ENCODE measurements around the gene GTF2H2C.
"Not testable (repeated sequence)": the region's sequence is repeated elsewhere in the genome, so short reads cannot be mapped to it uniquely, and the experiment has no call there.

The GTF2H2C gene

DNA sequence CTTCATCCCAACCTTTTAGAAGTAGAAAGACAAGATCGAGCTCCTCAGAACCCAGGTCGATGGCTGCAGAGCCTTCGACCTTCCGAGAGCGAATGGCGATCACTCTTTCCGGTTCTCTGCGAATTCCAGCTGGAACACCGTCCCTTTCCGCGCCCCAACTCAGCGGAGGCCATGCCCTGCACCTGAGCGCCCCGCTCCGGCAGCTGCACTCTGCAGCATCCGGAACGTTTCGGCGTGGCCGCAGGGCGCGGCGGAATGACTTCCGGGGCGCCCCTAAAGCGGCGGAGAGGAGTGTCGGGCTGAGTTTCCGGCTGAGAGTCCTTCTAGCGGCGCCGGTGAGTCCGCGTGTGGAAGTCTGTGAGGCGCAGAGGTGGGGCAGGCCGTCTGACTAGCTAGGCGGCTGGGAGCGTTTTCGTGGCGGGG, at the start of gene GTF2H2C:
GTF2H2C (plus strand) TSS at position 284 of the 423 bp plus-strand sequence. CDS start 4,942 bp downstream, outside the sequence.
- not testable (repeated sequence) for DNase-seq

DNA sequence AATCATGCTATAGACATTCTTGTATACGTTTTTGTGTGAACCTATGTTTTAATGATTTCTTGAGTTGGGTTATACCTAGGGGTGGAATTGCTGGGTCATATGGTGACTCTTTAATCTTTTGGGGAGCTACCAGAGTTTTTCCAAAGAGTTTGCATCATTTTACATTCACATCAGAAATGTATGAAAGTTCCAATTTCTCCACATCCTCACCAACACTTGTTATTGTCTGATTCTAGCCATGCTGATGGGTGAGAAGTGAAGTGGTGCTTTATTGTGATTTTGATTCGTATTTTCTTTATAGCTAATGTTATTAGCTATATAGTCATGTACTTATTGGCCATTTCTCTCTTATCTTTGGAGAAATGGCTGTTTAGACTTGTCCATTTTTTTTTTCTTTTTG, 49.3 kb upstream of the GTF2H2C start:
- no peak for DNase-seq

DNA sequence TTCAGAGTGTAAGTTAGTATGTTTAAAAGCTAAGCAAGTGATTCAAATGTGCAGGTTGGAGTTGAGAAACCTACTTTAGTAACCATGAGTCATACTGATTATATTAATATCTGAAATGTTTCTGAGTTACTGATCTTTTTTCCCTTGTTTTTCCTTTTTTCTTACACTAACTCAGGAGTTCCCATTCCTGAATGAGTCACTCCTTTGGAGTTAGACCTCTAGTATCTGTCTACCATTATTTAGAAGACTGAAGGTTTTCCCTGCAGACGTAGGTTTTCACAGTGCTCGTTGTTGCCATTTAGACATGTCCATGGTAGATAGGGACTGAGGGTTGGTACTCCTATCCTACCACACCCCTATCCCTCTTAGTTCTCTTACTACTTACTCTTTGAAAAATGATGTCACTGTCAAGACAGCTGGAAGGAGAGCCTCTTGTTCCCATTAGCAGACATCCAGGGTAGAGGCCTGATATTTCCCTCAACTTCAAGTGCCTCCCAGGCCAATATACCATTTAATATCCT, 47.2 kb upstream of the GTF2H2C start:
- DNase-seq, result no peak

DNA sequence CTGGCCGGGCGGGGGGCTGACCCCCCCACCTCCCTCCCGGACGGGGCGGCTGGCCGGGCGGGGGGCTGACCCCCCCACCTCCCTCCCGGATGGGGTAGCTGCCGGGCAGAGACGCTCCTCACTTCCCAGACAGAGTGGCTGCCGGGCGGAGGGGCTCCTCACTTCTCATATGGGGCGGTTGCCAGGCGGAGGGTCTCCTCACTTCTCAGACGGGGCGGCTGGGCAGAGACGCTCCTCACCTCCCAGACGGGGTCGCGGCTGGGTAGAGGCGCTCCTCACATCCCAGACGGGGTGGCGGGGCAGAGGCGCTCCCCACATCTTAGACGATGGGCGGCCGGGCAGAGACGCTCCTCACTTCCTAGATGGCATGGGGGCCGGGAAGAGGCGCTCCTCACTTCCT, 44.4 kb upstream of the GTF2H2C start:
- DNase-seq, result not testable (repeated sequence)

DNA sequence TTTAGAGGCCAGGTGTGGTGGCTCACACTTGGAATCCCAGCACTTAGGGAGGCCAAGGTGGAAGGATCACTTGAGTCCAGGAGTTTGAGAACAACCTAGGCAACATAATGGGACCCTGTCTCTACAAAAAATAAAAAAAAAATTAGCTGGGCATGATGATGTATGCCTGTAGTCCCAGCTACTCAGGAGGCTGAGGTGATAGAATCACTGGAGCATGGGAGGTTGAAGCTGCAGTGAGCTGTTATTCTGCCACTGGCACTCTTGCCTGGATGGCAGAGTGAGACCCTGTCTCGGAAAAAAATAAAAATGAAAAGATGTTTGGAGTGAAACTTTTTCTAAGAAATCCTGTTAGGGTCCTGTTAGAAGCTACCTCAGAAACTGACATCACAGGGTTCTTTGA, 43.2 kb upstream of the GTF2H2C start:
- no peak for DNase-seq

DNA sequence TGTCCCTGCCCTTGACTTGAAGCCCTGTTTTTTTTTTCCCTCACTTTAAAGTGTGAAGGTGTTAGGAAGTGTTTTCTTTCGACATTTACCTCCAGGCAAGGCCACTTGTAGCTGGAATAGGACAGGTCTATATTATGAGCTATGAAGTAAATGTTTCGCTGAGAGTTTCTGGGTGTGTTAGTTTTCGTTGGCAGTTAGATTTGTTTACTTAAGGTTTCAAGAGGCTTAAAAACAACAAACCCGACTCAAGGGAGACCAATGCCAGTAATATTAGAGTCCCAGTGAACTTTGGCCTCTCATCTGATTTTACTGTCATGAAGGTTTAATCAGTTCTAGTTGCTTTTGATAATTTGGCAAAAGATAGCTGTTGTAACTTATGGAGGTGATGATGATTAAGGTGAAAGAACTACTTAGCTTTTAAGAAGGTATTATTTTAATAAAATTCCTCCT, 42.2 kb upstream of the GTF2H2C start:
- DNase-seq, result no peak

DNA sequence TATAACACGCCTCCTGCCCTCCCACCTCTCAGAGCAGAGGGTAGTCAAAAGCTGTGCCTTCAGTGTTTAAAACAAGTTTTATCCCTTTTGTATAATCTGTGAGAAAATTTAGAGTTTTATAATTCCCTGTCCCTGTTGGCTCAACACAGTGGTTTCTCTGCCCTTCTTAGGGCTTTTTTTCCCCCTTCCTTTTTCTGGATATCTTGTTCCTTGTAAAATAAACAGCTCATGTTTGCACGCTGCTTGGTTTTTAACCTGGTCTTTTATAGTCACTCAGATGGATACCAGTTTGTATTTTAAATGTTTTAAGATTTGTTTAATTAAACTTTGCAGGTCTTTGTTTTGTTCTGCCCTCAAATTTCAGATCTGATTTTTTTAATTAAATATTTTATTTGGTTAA, 40.7 kb upstream of the GTF2H2C start:
- no peak for DNase-seq

DNA sequence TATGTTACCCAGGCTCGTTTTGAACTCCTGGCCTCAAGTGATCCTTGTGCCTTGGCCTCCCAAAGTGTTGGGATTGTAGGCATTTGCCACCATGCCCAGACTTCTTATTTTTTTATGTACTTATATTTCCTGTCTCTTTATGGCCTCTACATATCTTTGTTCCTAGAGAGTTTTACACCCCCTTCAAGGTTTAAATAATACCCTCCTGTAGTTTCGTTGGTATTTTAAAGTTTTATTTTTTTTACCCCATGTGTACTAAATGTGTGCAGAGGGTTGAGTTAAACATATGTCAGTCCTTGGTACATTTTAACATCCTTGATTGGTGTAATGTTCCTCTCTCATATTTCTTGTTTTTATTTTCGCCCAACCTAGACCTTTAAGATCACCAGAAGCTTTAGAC, 38.0 kb upstream of the GTF2H2C start:
- DNase-seq, result no peak

DNA sequence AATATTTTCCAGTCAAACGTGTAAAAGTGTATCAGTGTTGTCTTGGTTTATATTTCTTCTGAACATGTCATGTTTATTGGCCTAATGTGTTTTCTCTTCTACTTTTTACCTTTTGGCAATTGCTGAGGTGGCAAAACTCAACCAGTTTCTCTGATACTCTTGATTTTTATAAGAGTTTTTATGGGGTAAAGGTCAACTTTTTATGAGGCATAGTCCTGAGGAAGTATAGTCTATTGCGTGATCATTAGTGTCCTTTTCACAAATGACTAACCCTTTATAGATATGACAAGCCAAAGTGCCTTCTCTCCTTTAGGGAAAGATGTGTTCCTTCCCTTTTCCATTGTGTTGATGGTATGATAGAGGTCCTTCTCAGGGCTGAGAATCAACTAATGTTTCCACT, 34.5 kb upstream of the GTF2H2C start:
- no peak for DNase-seq

DNA sequence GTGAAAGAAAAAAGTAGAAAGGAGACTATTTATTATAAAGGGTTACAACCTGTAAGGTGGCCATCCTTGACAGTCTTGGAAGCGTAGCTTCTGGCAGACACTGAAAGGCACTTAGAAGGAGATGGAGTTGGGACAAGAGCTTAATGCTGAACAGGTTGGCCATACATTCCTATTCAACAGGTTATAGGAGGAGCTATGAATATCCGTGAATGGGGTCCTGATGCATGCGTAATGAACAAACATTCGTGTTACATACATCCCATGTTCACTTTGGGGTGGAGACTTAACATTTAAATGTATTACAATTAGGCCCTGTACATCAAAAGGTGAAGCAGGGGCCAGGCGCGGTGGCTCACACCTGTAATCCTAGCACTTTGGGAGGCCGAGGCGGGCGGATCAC, 33.3 kb upstream of the GTF2H2C start:
- no peak for DNase-seq

DNA sequence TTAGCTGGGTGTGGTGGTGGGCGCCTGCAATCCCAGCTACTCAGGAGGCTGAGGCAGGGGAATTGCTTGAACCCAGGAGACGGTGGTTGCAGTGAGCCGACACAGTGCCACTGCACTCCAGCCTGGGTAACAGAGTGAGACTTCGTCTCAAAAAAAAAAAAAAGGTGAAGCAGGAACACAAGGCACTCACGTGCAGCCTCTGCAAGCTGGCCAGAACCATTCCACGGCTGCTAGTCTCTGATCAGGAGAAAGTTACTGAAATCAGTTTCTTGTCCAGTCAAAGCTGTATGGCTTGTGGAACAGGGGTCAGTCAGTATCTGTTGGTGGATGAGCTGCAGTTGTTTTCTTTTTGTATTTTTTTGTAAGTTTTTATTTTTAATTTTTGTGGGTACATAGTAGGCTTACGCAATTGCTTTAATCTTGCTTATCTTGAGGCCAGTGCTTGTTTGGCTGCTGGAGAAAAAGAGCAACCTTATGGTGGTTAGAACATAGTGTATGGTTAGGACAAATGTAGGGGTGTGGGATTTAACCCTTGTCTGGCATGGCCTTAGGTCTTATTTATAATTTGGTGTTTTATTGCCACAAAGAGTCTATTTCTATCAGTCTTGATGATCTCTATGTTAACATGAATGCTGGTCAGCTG, 32.7 kb upstream of the GTF2H2C start:
- DNase-seq, result no peak

DNA sequence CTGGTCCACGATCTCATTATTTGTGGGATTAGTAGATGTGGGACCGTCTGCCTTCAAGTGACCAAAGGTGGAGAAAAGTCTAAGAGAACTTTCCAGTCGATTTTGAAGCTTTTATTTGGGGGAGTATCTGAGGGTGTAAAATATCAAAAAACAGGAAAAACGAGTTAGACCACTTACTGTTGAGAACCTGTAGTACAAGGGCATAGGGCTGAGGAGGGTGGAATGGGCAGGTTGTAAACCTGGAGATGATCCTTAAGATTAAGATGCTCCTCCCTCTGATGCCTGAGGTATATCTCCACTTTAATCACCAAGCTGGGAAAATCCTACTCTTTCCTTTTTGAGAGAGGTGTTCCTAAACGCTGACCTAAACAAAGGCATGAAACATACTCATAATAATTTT, 32.0 kb upstream of the GTF2H2C start:
- DNase-seq, result no peak

DNA sequence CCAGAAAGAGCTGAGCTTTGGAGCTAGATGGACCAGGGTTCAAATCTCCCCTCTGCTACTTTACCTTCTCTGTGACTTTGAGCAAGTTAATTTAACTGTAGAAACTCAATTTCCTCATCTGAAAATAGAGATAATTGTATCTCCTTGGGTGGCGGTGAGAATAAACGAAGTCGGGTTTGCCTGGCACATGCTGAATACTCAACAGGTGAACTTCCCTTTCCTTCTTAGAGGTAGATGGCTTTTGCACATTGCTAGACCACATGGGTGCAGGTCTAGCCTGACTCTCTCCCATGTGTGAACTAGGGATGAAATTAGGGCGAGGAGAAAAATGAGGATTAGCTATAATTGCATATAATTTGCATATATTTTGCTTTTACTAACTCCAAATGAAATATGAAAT, 31.4 kb upstream of the GTF2H2C start:
- no peak for DNase-seq

DNA sequence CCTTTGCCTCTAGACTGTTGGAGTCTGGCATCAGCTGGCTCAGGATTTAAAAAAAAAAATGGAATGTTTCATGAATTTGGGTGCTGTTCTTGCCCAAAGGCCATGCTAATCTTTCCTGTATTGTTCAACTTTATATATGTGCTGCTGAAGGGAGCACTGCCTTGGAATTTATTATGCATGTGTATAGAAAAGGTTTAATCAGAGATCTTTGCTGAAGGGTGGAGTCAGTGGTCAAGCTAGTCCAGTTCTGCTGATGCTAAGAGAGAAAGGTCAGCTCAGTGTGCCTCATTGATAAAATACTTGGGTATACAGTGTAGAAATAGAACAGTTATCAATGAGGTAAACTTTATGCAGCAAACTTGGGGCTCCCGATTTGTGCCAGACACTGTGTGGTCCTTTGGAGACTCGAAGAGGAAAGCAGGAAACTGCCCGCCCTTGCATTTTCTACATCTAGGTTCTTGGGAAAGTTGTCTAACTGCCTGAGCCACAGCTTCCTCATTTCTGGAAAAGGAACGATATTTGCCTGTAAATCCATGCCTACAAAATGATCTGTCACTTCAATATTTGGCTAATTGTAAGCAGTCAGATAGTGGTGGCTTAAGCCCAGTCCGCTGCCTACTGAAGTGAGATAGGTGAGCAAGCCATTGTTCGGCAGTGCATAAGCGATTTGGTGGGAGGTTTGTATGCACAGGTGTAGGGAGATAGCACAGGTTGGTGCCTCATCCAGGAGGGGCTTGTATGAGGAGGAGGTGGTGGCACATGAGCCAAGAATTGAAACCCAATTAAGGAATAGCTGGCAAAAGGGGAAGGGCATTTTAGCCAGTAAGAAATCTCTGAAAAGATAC, 29.2 kb upstream of the GTF2H2C start:
- DNase-seq, result no peak

DNA sequence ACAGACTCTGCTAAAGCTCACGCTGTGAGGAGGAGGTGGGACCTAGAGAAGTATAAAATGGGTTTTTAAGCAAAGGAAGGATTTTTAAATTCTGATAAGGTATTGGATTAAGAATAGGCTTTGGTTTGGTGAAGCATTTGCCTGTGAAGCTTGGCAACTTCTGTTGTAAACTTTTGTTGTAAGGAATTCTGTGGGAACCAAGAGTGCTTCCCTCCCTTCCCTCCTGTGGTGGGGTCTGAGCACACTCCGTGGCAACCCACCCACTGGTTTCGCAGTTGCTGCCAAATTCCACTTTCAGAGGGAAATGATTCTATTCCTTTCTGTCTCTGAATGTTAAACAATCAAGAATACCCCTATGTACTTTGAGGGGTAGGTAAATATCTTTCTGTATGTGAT, 28.6 kb upstream of the GTF2H2C start:
- no peak for DNase-seq

DNA sequence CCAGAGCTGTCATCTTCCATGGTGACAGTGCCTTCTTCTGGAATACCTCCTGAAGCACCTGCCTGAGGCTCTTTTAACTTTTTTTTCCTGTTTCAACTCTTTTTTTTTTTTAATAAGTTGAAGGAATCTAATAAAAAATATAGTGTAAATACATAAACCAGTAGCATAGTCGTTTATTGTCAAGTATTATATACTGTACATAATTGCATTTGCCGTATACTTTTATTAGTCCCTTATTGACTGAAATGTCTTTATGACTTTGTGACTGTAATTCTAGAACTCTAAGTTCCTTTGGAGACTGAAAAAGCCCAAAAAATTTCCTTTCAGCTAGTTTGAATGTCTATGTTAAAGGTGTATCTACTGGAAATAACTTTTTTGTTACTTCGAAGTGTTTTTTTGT, 22.1 kb upstream of the GTF2H2C start:
- DNase-seq, result not testable (repeated sequence)

DNA sequence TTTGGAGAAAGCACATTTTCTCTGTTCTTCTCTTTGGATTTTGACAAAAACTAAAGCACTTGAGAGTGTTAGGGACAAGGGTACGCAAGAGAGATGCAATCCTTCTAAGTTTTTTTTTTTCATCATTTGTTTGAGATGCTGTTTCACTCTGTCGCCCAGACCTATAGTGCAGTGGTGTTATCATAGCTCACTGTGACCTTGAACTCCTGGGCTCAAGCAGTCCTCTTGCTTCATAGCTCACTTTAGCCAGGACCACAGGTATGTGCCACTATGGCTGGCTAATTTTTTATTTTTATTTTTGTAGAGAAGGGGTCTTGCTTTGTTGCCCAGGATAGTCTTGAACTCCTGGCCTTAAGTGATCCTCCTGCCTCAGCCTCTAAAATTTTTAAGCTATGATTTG, 21.3 kb upstream of the GTF2H2C start:
- not testable (repeated sequence) for DNase-seq

DNA sequence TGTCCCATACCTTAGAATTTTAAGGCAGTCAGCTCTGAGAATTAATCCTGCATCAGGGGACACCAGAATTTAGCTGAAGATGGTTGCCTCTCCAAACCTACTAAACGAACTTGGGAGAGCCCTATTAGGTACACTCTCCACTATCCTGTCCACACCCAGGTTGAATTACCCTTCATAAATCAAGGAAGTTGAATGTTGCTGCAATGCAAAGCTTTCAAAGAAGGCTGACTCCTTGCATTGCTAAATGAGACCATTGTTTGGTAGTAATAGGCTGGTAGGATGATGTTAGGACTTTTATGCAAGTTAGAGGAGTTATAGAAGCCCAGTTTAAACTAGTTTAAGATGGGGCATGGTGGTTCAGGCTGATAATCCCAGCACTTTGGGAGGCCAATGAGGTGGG, 18.6 kb upstream of the GTF2H2C start:
- DNase-seq, result not testable (repeated sequence)

DNA sequence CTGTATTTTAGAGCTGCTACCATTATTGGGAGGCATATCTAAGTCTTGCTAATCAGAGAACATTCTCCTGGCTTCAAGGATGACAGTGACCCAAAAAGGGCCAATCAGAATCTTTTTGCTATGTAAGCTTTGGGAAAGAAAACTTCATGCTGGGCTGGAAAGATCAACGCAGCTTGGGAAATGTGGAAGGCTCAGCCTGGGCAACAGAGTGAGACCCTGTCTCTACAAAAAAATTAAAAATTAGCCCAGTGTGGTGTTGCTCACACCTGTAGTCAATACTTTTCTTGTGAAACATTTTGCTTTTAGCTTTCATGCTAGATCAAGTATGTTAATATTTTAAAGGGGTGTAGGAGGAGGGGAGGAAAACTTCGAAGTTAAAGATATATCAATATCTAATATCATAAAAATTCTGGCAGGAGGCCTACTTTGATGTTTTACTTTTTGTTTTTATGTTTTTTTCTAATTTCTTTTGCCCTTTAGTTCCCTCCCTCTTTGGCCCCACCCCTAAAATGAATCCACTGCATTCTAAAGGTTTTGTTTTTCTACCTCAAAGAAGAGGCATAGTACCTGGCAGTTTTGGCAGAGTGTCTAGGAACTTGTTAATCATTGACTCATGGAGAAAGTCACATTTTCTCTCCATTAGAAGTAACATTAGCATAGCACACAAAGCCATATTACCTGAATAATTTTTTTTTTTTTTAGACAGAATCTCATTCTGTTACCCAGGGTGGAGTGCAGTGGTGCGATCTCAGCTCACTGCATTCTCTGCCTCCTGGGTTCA, 17.0 kb upstream of the GTF2H2C start:
- DNase-seq, result not testable (repeated sequence)

DNA sequence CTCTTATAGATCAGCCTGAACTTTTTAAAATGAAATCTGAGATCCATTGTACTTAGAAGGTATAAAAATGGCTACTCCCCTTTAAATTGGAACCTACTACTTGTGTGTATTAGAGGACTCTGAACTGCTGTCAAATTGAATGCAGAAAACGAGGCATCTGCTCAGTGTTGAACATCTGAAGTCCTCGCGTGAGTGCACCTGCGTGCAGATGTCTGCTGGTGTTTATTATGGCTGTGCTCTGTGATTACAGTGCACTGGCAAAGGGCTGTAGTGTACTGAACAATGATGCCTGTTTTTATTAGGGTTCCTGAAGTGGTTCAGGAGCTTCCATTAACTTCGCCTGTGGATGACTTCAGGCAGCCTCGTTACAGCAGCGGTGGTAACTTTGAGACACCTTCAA, 15.4 kb upstream of the GTF2H2C start:
- DNase-seq, result not testable (repeated sequence)

DNA sequence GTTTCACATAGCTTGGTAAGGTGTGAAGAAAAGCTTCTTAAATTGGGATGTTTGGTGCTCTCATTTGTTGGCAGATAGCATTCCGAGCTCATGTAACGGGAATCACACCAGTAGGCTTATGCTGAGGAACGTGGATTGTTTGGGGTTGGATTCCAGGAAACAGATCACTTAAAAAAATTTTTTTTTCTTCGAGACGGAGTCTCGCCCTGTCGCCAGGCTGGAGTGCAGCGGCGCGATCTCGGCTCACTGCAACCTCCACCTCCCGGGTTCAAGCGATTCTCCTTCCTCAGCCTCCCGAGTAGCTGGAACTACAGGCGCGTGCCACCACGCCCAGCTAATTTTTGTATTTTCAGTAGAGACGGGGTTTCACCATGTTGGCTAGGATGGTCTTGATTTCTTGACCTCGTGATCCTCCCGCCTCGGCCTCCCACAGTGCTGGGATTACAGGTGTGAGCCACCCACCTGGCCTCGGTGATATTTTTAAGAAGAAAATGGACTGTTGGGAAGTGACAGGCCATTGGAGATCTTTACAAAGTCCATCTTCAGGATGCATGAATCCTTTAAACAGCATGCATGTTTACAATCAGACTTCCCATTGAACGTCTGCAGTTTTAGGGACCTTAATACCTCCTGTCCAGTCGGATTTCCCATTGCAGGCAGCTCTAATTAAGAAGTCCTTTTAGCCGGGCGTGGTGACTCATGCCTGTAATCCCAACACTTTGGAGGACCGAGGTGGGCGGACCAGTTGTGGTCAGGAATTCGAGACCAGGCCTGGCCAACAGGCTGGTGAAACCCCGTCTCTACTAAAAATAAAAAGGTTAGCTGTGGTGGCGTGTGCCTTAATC, 818 bp downstream of the GTF2H2C start:
- DNase-seq, result not testable (repeated sequence)

DNA sequence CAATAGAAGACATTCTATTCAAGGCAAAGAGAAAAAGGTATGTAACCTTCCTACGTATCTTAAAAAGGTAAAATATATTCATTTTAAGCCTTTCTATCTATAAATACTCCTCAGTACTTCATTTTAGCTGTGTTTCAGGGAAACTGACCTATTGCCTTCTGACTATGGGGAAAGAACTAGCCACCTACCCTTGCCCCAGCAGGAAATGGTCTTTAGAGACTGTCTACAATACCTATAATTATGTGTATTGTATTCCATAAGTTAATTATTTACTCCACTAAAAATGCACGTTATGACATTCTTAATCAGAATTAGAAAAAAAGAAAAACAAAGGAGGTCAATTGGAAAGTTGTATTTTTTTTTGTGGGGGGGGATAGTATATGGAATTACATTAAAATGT, 6.2 kb downstream of the GTF2H2C start:
- DNase-seq, result not testable (repeated sequence)
